SKM-1 (cell line): ENCODE measurements around the gene SERBP1.
"Not testable (repeated sequence)": the region's sequence is repeated elsewhere in the genome, so short reads cannot be mapped to it uniquely, and the experiment has no call there.

Experiments
- DNase-seq: peaks from one replicate; lab custom pipeline; 2025; ENCODE audit not compliant: unreplicated experiment; lab: John Stamatoyannopoulos, UW

Gene SERBP1

DNA sequence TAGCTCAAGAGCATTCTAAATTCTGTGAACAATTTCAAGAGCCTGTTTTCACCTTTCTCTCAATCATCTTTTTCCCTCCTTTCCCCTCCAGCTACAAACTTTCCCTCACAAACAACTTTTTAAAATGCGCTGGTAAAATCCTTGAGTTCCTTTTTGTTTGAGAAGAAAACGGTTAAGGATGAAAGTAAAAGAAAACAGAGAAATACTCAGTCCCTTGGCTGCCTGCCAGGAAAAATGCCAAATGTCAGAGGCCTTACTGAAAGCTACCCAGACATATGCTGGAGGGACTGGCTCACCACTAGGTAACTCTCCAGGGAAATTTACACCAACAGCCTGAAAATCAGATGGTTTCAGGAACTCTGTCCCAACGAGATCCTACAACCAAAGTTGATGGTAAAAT is 11.0 kb upstream of the SERBP1 start:
- no peak for DNase-seq

DNA sequence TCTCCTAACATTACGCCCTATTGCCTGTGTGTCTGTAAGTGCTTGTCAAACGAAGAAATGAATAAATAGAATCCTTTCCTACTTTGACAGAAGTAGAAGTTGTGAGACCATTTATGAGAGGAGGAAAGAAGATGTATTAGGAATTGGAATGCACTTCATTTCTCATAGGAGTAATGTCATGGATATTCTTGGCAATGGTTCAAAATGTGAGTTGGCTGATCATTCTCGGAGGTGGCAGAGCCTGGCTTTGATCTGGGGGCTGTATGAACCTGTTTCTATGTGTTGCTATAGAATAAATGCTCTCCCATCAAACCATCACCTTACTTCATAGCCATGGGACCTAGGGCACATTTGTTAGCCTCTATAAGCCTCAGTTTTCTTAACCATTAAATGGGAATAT is 10.1 kb upstream of the SERBP1 start:
- DNase-seq: no peak

GRCh38 chr1:67439277-67440029 is 9.3 kb upstream of the SERBP1 start:
- DNase-seq: no peak

DNA sequence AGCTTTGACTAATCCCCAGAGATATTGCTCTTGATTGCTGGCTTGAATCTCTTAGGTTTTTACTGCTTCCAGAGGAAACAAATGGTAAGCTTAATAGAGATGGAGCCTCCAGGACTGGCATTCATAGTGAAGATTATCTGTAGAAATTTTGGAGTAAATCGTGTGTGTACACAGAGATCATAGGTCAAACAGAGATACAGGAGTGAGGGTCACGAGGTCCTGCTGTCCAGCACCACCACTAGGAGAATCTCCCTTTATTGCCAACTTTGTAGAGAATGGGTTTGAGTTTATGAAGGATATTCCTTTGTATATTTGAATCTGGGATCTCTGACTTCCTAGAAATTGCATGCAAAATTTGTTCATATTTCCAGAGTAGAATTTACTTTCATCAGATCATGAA is 7.8 kb upstream of the SERBP1 start:
- DNase-seq: no peak

GRCh38 chr1:67436511-67437055 is 6.4 kb upstream of the SERBP1 start:
- no peak for DNase-seq

DNA sequence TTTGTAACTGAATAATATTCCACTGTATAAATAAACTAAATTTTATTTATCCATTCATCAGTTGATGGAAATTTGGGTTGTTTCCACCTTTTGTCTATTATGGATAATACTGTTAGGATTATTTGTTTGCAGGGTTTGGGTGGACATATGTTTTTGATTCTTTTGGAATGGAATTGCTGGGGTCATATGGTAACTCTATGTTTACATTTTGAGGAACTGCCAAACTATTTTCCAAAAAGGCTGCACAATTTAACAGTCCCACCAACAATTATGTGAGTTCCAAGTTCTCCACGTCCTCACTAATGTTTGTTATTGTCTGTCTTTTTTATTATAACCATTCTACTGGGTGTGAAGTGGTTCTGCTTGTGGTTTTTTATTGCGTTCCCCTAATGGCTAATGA is 4.3 kb upstream of the SERBP1 start:
- DNase-seq: no peak

DNA sequence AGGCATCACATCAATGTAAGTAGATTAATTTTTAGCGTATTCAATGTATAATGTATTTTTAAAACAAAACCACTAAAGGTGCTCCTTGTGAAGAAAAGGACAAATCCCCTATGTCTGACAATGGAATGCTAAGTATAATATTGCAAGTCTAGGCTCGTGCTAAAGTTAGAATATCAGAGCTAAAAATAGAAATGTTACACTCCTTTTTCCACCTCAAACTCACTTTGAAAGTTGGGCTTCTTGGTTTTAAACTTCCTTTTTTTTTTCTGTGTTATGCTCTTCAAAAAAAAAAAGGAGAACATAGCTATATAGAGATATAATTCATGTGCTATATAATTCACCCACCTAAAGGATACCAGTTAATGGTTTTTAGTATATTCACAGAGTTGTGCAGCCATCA is 3.6 kb upstream of the SERBP1 start:
- peak; percentile 85 for DNase-seq

DNA sequence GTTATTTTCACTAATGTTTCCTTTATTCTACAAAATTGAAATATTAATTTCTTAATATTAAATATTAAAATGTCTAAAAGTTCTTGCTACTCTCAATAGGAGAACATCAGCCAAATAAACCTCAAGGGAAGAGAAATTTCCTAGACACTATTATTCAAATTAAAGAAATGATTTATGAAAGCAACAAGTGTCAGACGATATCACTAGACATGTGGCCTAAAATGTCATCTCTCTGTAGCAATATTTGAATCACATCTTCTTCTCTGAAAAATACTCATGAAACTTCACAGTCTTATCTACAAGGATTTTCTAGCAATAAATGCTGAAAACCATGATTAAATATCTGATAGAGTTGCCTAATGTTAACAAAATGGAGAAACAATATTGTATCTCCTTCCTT is 2.5 kb upstream of the SERBP1 start:
- no peak for DNase-seq

DNA sequence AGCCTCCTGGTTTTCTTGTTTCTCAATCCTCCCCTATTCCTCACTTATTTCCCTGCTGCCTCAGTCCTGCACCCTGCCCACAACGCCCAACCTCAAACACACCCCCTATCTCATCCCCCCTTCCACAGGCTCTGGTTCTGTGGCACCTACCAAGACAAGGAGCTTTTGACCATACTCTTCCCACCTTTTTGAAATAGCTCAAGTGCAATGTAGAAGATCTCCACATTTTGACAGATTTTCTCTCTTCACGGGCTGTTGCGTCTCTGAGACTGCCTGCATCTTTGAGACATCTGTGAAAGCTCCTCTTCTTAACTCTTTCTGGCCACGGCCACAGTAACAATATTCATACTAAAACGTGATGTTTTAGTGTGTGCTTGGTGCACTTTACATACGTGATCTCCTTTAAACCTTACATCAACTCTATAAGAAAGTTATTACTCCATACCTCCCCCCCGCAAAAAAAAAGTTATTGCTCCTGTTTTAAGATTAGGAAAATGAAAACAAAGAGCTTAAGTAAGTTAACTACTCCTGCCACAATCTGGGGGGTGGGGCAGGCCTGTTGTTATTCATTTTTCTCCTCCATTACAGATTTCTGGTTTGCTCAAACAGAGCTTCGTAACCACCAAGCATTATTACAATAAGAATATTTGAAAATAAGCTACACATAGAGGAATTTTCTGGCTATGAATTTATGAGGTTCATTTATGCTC is 1.8 kb upstream of the SERBP1 start:
- DNase-seq: no peak

- DNase-seq: no peak
Observed at GRCh38 chr1:67431156-67431765, 1.1 kb upstream of the SERBP1 start.

DNA sequence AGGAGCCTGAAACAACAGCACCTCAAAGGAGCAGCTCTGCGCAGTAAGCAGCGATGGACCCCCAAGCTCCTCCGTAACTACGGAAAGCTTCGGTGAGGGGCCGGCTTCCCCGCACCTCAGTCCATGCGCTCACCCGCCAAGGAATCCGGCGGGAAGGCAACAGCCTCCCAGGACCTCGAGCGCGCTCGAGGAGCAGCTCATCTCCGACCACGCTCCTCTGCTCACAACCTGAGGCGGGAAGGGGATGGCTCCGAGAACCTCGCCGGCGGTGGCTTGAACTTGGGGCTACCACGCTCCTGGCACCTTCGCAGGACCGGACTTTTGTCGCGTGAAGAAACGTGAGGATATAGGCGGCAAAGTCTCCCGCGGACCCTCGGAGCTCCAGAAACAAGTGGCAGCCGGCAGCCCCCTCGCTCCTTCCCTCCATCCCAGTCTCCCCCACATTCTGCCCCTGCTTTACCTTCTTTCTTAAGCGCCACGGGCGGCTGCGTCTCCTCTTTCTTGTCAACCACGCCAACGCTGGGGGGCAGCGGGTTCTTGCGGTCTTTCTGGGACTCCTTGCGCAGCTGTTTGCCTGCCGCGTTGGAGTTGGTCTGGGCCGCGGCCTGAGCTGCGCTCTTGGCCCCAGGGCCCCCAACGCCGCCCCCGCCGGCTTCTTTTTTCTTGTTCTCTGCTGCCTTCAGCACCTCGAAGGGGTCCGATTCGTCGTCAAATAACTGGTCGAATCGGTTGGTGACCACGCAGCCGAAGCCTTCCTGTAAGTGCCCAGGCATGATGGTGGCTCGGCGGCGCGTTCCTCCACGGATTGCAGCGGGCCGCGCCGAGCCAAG is 459 bp downstream of the SERBP1 start:
- no peak for DNase-seq

- DNase-seq: no peak
Observed at GRCh38 chr1:67429011-67429527, 1.1 kb downstream of the SERBP1 start.

- no peak for DNase-seq
Observed at GRCh38 chr1:67427947-67428346, 2.3 kb downstream of the SERBP1 start.

DNA sequence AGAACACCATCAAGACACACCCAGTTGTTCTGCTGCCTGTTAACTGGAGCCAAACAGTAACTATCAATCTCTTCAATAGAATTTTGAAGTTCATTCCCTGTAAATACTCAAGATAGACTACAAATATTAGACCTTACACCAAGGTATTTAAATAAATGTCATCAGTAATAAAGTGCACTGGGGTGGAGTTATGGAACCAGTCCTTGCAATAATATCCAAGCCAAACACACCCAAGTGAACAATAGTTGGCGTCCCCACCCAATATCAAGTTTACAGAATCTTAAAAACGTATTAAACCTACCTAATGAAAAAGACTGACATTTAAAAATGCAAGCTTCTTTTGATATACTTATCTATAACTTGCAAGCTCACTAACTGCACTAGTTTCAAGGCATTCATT is 2.7 kb downstream of the SERBP1 start:
- DNase-seq: no peak

GRCh38 chr1:67420835-67421492 is 9.2 kb downstream of the SERBP1 start:
- DNase-seq: no peak

GRCh38 chr1:67418839-67419586 is 11.2 kb downstream of the SERBP1 start:
- no peak for DNase-seq

DNA sequence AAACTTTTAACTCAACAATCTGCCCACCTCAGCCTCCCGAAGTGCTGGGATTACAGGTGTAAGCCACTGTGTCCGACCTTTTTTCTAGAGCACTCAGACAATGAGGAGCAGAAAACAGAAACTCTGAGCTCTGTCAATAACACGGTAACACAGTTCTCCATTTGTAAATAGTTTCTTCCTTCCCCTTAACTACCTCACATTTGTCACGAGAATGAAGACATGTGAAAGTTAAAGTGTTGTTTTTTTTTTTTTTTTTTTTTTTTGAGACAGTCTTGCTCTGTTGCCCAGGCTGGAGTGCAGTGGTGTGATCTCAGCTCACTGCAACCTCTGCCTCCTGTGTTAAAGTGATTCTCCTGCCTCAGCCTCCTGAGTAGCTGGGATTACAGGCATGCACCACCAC is 12.5 kb downstream of the SERBP1 start:
- DNase-seq: not testable (repeated sequence)

DNA sequence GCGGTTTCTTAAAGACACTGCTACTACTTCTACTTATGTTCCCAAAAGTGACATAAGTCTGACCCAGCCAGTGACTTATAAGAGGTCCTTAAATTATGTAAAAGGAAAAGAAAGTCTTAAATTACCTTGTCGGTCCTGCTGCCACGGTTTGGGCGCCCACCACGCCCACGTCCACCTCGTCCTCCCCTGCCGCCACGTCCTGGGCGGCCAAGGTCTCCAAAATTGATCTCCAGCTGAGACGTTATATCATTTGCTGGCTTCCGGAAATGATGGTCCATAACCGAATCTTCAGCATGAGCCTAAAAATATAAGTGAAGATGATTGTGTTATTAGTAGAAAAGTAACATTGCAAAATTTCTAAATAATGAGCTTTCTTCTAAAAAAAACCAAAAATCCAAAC is 15.2 kb downstream of the SERBP1 start:
- DNase-seq: no peak

- DNase-seq: no peak
Observed at GRCh38 chr1:67414574-67414973, 15.6 kb downstream of the SERBP1 start.

DNA sequence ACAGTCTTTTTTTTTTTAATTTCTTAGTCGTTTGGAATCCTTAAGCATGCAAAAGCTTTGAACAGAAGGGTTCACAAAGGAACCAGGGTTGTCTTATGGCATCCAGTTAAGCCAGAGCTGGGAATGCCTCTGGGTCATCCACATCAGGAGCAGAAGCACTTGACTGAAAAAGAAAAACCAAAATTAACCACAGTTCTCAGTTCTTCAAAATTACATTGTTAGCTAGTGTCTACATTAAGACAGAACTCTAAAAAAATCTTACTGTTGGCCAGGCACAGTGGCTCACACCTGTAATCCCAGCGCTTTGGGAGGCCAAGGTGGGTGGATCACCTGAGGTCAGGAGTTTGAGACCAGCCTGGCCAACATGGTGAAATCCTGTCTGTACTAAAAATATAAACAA is 17.1 kb downstream of the SERBP1 start:
- not testable (repeated sequence) for DNase-seq
